GM19193 (cell line): ENCODE data around the gene SNRNP48.

ENCODE experiments used
- POLR2A ChIP-seq: IDR thresholded peaks from 4 replicates; pipeline ENCODE4 v1.6.1; 2011; ENCODE audit not compliant: insufficient read depth, insufficient read length; ENCODE audit errors: extremely low read depth

Gene SNRNP48

DNA sequence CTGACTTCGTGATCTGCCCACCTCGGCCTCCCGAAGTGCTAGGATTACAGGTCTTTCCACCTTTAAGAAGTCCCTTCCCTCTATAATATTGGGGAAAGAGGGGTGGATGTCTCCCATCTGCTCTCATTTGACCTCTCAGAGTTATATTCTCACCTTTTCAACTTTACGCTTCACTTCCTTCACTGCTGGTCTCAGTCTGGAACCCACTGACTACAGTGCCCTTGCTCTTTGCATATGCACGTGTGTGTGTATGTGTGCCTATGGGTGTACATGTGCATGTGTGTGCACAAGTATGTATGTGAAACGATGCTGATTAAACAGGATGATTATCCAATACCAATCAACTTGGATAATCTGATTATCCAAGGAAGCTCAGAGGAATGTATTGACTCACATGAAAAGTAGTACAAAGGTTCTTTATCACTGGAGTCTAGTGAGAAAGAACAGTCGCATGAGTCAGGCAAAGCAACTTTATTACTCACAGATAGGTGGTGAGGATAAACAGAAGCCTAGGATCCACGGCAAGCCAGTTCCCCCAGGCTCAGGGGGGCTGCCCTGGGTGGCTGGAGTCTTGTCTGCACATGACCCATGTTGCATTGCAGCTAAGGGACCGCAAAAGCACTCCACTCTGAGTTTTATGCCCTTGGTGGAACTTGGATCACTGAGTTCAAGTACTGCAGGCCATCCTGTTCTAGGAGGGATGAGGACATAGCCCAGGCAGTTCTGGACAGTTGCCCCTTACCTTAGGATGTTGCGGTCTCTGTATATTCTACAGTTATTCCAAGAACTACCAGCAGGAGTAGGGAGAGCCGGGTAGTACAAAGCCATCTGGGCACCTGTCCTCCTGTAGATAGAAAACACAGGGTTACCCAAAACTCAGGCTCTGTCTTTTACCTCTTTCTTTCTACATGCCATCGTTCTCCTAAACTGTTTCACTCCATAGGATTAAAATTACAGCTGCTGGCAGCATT, 50.9 kb downstream of the SNRNP48 start:
- no peak for TF ChIP-seq POLR2A

DNA sequence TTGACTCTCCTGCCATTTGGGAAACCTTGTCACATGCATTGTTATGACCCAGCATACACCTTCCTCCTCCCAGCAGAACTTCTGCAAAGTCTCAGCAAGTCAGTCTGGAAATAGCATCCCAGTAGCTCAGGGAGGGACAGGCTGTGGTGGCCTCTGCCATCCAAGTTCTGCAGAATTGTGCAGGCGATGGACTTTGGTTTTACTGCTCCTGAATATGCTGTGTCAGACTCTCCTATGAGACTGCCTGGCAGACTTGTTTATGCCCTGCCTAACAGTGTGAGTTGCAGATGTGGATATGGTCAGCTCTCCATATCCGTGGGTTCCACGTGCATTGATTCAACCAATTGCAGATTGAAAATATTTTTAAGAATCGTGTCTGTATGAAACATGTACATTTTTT, 52.8 kb downstream of the SNRNP48 start:
- TF ChIP-seq POLR2A: no peak

DNA sequence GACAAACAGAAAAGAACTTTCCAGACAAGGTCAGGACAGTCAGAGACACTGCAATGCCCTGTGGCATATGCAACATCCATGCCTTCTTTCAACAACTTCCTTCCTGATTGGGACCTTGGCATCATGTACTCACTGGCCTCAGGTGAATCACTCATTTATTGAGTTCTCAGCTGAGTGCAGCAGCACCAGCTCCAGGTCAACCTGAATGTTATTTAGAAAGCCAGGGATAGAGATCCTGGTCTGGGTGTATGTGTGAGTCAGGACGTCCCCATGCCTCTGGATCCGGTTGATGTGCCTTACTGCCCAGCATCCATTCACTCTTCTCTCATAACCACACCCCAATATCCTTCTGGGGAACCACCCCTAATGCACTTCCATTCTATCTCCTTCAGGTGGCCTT, 54.4 kb downstream of the SNRNP48 start:
- TF ChIP-seq POLR2A: no peak

DNA sequence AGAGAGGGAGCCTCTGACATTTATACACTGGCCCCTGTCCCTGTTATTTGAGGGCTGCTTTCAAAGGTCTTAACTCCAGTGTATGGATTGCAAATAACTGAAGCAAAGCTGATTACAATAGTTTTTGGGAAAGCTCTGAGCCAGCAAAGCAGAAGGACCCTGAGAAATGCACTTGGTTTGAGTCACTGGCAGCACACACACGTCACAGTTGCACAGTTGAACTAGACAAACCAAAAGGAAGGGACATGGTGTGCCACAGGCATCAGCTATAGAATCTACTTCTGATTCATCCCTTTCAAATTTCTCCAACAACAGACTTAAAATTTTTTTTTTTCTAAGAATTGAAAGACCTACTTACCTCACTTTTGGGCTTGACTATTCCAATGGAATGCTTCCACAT, 56.4 kb downstream of the SNRNP48 start:
- no peak for TF ChIP-seq POLR2A

DNA sequence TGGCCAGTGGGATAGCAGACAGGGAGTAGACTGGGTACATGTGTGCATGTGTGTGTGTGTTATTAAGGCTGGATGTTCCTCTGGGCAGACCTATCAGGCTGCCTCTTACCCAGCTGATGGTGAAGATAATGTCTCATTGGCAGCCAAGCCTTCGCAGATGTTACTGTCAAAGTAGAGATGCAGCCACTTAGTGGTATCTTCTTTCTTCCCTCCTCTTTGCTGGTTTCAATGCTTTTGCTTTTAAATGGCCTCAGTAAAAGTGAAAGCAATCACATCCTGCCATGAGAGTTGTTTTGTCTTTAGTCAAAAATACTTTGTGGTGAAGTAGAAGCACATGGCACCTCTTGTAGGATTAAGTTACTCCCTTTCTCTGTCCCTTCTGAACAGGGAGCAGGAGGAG, 57.5 kb downstream of the SNRNP48 start:
- no peak for TF ChIP-seq POLR2A

DNA sequence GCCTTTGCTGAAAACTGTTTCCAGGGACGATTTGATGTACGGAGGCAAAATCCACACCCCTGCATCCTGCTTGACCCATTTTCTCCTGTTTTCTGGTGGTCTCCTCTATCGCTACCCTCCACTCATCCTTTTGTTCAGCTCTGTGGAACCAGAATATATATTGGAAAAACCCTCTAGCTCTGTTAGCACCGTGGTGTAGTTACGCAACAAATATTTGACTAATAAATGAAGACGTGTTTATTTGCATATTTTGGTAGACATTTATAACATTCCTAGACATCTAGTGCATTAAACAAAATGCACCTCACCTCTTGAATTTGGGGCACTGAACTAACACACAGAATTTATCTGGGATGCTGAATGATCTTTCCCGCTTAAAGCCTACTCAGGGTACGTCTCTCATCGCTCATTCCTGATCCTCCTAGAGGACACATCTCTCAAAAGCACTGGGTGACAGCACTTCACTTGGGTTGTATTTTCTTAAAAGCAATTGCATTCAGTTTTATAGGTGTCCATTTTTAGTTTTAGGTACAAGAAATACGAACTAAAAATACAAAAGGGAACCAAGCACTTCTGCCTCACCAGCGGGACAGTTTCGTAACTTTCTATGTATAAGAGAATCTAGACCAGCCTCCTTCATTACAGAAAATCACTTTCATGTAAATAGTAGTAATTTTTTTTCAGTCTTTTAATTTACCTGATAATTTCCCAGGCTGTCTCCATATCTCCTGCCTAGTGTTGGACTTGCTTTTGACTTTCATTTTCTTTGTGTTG, 59.2 kb downstream of the SNRNP48 start:
- no peak for TF ChIP-seq POLR2A

DNA sequence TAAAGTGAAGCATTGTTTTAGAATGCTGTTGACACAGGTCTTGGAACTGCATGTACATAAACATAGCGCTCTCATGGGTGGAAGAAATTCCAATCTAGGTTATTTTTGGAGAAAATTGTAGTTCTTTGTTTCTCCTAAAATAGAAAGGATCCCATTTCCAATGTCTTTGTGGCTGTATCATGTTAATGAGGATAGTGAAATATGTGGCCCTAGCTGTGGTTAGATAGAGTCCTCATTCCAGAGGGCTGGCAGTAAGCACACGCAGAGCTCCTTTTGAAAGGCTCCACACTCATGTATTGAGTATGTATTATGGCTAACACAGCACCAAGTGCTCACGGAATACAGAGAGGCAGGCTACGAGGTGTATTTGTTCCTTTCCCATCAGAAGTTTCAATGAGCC, 60.9 kb downstream of the SNRNP48 start:
- no peak for TF ChIP-seq POLR2A

DNA sequence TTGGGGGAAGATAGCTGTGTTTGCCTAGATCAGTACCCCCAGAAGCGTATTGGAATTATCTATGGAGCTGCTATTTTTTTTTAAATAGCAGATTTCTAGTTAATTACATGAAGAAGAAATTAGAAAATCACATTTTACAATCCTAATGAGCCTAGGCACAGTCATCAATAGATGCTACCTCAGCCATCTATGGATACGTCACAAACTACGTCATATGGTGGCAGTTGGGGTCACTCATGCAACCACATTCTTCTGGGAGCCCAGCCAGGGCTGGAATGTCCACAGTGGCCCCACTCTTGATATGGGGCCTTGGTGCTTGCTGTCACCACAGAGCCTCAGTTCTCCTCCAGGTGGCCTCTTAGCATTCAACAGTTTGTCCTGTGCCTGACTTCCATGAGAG, 63.0 kb downstream of the SNRNP48 start:
- TF ChIP-seq POLR2A: no peak

DNA sequence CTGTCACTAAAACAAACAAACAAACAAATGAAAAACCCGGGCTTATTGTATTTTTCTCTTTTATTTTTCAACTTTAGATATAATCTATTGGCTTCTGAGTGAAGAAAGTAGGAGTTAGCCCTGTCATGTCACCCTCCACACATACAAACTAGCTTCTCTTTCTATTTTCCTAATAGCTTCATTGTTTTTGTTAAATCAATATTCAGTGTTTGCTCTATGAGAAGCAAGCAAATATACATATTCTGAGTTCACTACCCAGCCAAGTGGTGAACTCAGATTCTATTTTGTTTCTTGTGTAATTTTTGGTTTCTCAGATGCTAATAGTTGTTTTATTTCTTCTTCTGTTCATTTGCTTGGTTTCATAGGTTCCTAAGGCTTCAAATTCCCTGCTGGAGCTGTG, 66.4 kb downstream of the SNRNP48 start:
- TF ChIP-seq POLR2A: no peak

DNA sequence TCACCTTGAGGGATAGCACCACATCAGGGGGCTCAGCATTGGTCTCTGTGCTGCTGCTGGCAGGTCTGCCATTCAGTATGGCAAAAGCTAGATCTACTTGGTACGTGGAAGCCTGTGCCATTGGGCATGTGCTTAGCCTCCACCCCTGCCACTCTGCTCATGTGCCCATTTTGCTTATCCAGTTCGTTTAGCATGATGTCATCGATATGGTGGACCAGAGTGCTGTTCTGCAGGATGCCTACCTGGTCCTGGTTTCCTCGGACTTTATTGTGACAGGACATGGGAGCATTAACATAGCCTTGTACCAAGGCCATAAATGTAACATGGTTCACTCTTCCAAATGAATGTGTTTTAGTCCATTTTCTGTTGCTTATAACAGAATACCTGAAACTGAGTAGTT, 68.5 kb downstream of the SNRNP48 start:
- TF ChIP-seq POLR2A: no peak

DNA sequence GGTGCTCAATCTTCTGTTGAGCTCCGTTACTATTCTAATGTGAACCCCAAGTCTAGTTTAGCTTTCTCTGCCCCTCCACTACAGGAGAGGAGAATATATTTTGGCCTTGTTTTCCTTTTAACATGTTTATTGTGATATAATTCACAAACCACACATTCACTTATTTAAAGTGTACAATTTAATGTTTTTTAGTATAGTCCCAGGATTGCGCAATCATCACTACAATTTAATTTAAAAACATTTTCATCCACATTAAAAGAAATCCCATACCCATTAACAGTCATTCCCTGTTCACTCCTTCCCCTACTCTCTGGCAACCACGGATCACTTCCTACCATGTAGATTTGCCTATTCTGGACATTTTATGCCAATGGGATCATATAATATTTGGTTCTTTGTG, 71.4 kb downstream of the SNRNP48 start:
- TF ChIP-seq POLR2A: no peak
